Lower lobe of right lung (tissue), 2 donors: ENCODE measurements around the gene FZD4. TPM values are rescaled to one million over a fixed set of nuclear protein-coding genes. Genes with fewer than 3 reads are reported as not detected.
"Not testable (repeated sequence)": the region's sequence is repeated elsewhere in the genome, so short reads cannot be mapped to it uniquely, and the experiment has no call there.

Experiments used
- ATAC-seq, 2 donors: fragments of 200-7000 bp; cut with Tn5 transposase; one replicate each; pipeline ENCODE4 v1.9.1; 2020 to 2022; ENCODE audit warnings: mild to moderate bottlenecking in 2 of 2, moderate library complexity in 2 of 2
- DNase-seq: peaks from one replicate; pipeline ENCODE4 v3.0.0-alpha.2; 2020
- H3K27ac ChIP-seq: fragments of 200-600 bp; one replicate; pipeline ENCODE4 v1.8.0; 2022
- H3K27me3 ChIP-seq: fragments of 200-600 bp; one replicate; pipeline ENCODE4 v1.8.0; 2022; ENCODE audit warnings: low read depth
- H3K36me3 ChIP-seq: fragments of 200-600 bp; one replicate; pipeline ENCODE4 v1.8.0; 2022; ENCODE audit warnings: mild to moderate bottlenecking
- H3K4me1 ChIP-seq: fragments of 200-600 bp; one replicate; pipeline ENCODE4 v1.8.0; 2022
- H3K4me3 ChIP-seq: fragments of 200-600 bp; one replicate; pipeline ENCODE4 v1.8.0; 2022; ENCODE audit warnings: mild to moderate bottlenecking
- H3K9me3 ChIP-seq: fragments of 200-600 bp; one replicate; pipeline ENCODE4 v1.8.0; 2022
- intact Hi-C: fragments of 100-400 bp; cut with DNase I; formaldehyde crosslinking; loops from one replicate; pipeline ENCODE4 v1.11.0; 2022
- total RNA-seq: library from RNA; stranded (reverse); fragmentation: NEBNext Ultra II Directional; extraction: Animal tissue kit (Norgen Biotek cat#: 25700); gene quantifications from one replicate; pipeline ENCODE4 v1.2.1, GENCODE V29; 2021
- TF ChIP-seq, protein P1 (sequence below): fragments of 200-600 bp; IDR thresholded peaks from one replicate; pipeline ENCODE4 v1.8.0; 2022; ENCODE audit warnings: antibody characterized with exemption, mild to moderate bottlenecking
- donor health status: DM: no; HTN: yes; CAD: no; lungs with severe emphysema.

Gene FZD4
- total RNA-seq, 1 donor from 2014 or later, result 51.1 TPM

DNA sequence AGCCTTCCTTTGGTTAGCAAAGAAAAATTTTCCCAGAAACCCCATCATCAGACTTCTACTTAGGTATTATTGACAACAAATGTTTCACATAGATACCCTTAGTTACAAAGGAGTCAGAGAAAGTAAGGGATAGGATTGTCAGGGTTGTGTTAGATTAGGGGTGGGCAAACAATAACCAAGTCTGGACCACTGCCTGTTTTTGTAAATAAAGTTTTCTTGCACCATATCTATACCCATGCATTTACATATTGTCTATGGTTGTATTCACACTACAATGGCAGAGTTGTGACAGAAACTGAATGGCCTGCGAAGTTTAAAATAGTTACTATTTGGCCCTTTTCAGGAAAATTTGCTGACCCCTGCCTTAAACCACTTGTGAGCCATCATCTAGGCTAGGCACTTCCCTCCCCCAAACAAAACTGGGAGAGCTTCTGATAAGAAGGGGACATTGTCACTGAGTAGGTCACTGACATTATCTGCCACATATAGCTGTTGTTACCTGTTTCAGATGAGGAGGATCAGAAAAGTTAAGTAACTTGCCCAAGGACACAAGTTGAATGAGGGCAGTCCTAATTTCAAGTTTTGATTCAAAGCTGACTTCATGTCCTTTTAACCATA is 41.9 kb upstream of the FZD4 start:
- TF ChIP-seq, protein P1, sequence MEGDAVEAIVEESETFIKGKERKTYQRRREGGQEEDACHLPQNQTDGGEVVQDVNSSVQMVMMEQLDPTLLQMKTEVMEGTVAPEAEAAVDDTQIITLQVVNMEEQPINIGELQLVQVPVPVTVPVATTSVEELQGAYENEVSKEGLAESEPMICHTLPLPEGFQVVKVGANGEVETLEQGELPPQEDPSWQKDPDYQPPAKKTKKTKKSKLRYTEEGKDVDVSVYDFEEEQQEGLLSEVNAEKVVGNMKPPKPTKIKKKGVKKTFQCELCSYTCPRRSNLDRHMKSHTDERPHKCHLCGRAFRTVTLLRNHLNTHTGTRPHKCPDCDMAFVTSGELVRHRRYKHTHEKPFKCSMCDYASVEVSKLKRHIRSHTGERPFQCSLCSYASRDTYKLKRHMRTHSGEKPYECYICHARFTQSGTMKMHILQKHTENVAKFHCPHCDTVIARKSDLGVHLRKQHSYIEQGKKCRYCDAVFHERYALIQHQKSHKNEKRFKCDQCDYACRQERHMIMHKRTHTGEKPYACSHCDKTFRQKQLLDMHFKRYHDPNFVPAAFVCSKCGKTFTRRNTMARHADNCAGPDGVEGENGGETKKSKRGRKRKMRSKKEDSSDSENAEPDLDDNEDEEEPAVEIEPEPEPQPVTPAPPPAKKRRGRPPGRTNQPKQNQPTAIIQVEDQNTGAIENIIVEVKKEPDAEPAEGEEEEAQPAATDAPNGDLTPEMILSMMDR, result no peak

DNA sequence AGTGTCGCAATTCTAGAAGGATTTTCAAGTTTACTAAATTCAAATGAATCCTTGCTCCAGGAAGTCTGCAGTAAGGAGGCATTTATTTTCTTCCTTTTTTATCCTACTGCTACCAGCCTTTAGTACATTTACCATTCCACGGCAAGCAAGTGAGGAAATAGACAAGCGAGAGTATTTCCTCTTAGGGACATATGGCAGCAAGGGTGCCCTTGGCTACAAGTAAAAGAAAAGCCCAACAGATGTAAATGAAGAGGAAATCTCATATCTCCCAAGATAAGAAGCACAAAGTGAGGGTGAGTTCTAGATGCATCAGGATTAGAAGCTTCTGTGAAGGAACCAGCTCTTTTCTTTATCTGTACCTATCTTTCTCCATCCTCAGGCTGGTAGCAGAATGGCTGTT is 37.8 kb upstream of the FZD4 start:
- DNase-seq, result no peak
- H3K4me3 ChIP-seq, result no peak overlapping the region
- H3K9me3 ChIP-seq, result no peaks in the 10 kb centered on the region
- no peaks in the 10 kb centered on the region for H3K36me3 ChIP-seq
- H3K27me3 ChIP-seq, result no peaks in the 10 kb centered on the region
- H3K27ac ChIP-seq, result no peak overlapping the region
- intact Hi-C loops, result no loop called here
- no peak for ATAC-seq
- TF ChIP-seq, protein P1, result no peak
- H3K4me1 ChIP-seq, result no peaks in the 10 kb centered on the region

More for the DNA sequence above, 41.9 kb upstream of the FZD4 start:
- no peak for DNase-seq
- Histone ChIP-seq H3K9me3 (no peaks in the 10 kb centered on the region), H3K27ac (no peak overlapping the region), H3K4me3 (no peak overlapping the region), H3K27me3 (no peaks in the 10 kb centered on the region), H3K4me1 (peaks cover 7% of the 10 kb centered on the region), H3K36me3 (no peaks in the 10 kb centered on the region)
- intact Hi-C loops, result no loop called here
- no peak for ATAC-seq

DNA sequence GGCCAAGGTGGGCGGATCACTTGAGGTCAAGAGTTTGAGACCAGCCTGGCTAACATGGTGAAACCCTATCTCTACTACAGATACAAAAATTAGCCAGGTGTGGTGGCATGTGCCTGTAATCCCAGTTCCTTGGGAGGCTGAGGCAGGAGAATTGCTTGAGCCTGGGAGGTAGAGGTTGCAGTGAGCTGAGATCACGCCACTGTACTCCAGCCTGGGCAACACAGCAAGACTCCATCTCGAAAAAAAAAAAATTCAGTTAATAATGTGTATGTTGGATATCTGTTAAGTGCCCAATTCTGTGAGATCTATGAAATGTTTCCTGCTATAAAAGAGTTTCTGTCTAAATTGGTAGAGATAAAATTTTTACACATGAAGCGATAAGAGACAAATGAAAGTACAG is 37.1 kb upstream of the FZD4 start:
- H3K36me3 ChIP-seq, H3K9me3 ChIP-seq, H3K4me1 ChIP-seq, H3K27ac ChIP-seq, DNase-seq, H3K27me3 ChIP-seq, ATAC-seq, H3K4me3 ChIP-seq, intact Hi-C loops: not testable (repeated sequence)

DNA sequence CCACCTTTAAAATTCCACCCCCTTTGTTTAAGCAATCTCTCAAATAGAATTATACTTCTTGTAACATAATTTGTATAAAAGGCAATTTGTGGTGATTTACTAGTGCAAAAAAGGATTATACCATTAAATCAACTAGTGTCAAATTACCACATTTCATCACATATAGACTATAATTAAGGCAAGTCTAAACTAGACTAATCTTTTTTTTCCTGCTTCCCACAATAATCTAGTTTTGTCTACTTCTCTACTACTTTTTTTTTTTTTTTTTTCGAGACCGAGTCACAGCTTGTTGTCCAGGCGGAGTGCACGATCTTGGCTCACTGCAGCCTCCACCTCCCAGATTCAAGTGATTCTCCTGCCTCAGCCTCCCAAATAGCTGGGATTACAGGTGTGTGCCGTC is 36.1 kb upstream of the FZD4 start:
- Histone ChIP-seq H3K36me3 (no peaks in the 10 kb centered on the region), H3K9me3 (no peaks in the 10 kb centered on the region), H3K27me3 (no peaks in the 10 kb centered on the region), H3K27ac (no peak overlapping the region), H3K4me3 (no peak overlapping the region), H3K4me1 (no peaks in the 10 kb centered on the region)
- intact Hi-C loops, result no loop called here
- DNase-seq (no peak), ATAC-seq (no peak)
- TF ChIP-seq, protein P1, result no peak

DNA sequence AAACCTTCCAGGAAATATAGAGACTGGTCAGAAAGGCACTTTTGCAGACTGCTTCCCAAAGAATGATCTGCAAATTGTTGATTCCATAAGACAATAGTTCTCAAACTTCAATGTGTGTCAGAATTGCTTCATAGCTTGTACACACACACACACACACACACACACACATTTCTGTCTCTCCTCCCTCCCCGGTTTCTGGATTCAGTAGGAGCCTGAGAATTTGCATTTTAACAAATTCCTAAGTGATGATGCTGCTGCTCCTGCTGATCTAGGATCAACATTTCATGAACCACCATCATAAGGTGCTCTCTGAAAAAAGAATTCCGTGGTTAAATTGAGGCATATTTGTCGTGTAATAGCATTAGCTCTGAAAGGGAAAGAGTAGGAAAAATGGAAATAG is 35.3 kb upstream of the FZD4 start:
- H3K9me3 ChIP-seq, result no peaks in the 10 kb centered on the region
- no peak for DNase-seq
- H3K4me1 ChIP-seq, result no peaks in the 10 kb centered on the region
- no peak for ATAC-seq
- intact Hi-C loops, result no loop called here
- H3K27me3 ChIP-seq, result no peaks in the 10 kb centered on the region
- H3K4me3 ChIP-seq, result no peak overlapping the region
- H3K27ac ChIP-seq, result no peak overlapping the region
- TF ChIP-seq, protein P1, result no peak
- H3K36me3 ChIP-seq, result no peaks in the 10 kb centered on the region

DNA sequence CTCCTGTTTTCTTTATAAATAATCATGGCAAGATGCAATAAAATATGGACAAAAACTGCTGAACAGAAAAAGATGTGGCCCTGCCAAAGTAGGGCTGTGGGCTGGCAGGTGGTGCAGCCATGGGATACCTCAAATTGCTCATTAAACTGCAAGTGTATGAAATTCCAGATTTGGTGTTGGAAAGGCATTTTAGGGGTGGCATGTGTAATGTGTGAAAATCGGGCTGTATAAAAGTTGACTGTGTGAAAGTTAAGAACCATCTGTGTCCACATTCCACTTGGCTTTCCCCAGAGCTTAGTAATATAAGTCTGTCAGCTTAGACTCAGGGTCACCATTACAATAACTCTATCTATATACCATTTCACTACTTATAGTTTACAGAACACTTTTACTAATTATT is 34.8 kb upstream of the FZD4 start:
- no peak for DNase-seq
- TF ChIP-seq, protein P1, result no peak
- no peaks in the 10 kb centered on the region for H3K9me3 ChIP-seq
- ATAC-seq, result no peak
- H3K4me3 ChIP-seq, result no peak overlapping the region
- H3K27ac ChIP-seq, result no peak overlapping the region
- H3K27me3 ChIP-seq, result no peaks in the 10 kb centered on the region
- H3K4me1 ChIP-seq, result no peaks in the 10 kb centered on the region
- intact Hi-C loops, result no loop called here
- no peaks in the 10 kb centered on the region for H3K36me3 ChIP-seq
